Upper lobe of left lung (tissue), 6 donors: ENCODE measurements around the gene TJP3. TPM values are rescaled to one million over a fixed set of nuclear protein-coding genes. Genes with fewer than 3 reads are reported as not detected.

ENCODE experiments used
- ATAC-seq, 2 donors: fragments of 200-7000 bp; cut with Tn5 transposase; one replicate each; pipeline ENCODE4 v1.9.1; 2022; ENCODE audit warnings: mild to moderate bottlenecking in 2 of 2, moderate library complexity in 2 of 2; ENCODE audit not compliant: low FRiP score in 2 of 2
- DNase-seq, 2 donors: peaks; one replicate each; pipeline ENCODE4 v3.0.0-alpha.2; 2019 to 2020
- H3K27ac ChIP-seq, 4 donors: fragments of 200-600 bp; sonication (generic); one replicate each; pipeline ENCODE4 v1.5.1; 2016 to 2019
- H3K27me3 ChIP-seq, 4 donors: fragments of 200-600 bp; sonication (generic); one replicate each; pipeline ENCODE4 v1.5.1; 2017 to 2019
- H3K36me3 ChIP-seq, 4 donors: fragments of 200-600 bp; sonication (generic); one replicate each; pipeline ENCODE4 v1.5.1; 2016 to 2019
- H3K4me1 ChIP-seq, 4 donors: fragments of 200-600 bp; sonication (generic); one replicate each; pipeline ENCODE4 v1.5.1; 2018 to 2019
- H3K4me3 ChIP-seq, 4 donors: fragments of 200-600 bp; sonication (generic); one replicate each; pipeline ENCODE4 v1.5.1; 2017 to 2019; ENCODE audit warnings: mild to moderate bottlenecking in 2 of 4, moderate library complexity in 1 of 4
- H3K9me3 ChIP-seq, 4 donors: fragments of 200-600 bp; sonication (generic); one replicate each; pipeline ENCODE4 v1.5.1; 2018 to 2019
- EP300 ChIP-seq, 4 donors: sonication (generic); formaldehyde crosslinking; IDR thresholded peaks; one replicate each; pipeline ENCODE4 v1.5.1; 2017; ENCODE audit warnings: antibody characterized with exemption in 4 of 4, control low read depth in 2 of 4
- POLR2A ChIP-seq, 4 donors: fragments of 450-650 bp; IDR thresholded peaks; one replicate each; pipeline ENCODE4 v1.5.1; 2016 to 2017; ENCODE audit warnings: antibody characterized with exemption in 4 of 4, mild to moderate bottlenecking in 2 of 4
- POLR2AphosphoS5 ChIP-seq, 2 donors: sonication (generic); formaldehyde crosslinking; IDR thresholded peaks; one replicate each; pipeline ENCODE4 v1.5.1; 2017; ENCODE audit warnings: antibody characterized with exemption in 2 of 2
- WGBS, 2 donors: methylation state at CpG; one replicate each; pipeline ENCODE4 v1.1.5; 2017 to 2018; 5-methylcytosine and 5-hydroxymethylcytosine counted together
- total RNA-seq, 6 donors: library from RNA; depleted of rRNA in 4 of 6; stranded (reverse); fragments of >200 nt in 4 of 6; gene quantifications; one replicate each; pipeline versions ENCODE4 v1.1.0 to v1.2.1, GENCODE V29; 2016 to 2021
- TF ChIP-seq, protein P1 (sequence below), 6 experiments: fragments of 450-650 bp in 4 of 6; fragments of 200-600 bp in 2 of 6; sonication (generic) in 2 of 6; IDR thresholded peaks; one replicate each; pipeline ENCODE4 v1.5.1; 2016 to 2019; ENCODE audit warnings: antibody characterized with exemption in 6 of 6
- donor health status: DM: no; HTN: no; CAD: no; lungs with moderate emphysema.
- donor health status: DM: no; HTN: yes; CAD: no; lungs with severe emphysema.

TJP3 gene
- total RNA-seq, 6 donors from 2014 or later: 27.2 to 94.3 (median 55.5) TPM

DNA sequence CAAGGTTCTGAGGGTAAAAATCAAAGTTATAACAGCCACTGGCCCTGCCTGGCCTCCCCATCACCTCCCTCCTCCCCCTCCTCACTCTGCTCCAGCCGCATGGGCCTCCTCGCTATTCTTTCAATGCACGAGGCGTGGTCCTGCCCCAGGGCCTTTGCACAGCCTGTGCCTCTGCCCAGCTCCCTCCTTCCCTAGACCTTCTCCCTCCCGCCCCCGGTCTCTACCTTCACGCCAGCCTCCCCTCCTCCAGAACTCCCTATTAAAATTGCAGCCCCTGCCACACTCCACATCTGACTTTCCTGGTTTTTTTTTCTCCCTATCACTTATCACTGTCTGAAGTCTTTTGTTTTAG lies 60.5 kb downstream of the TJP3 start:
- no peak overlapping the region for H3K4me3 ChIP-seq
- no peak overlapping the region for H3K27ac ChIP-seq
- H3K36me3 ChIP-seq: peaks cover 11 to 52% (median 39%) of the 10 kb centered on the region in 4 donors
- ATAC-seq (no peak), DNase-seq (no peak)
- no peaks in the 10 kb centered on the region for H3K27me3 ChIP-seq
- H3K9me3 ChIP-seq: no peaks in the 10 kb centered on the region
- 90% methylated on average over 7 of the region's 7 CpGs for WGBS, 2 donors
- TF ChIP-seq, protein P1, sequence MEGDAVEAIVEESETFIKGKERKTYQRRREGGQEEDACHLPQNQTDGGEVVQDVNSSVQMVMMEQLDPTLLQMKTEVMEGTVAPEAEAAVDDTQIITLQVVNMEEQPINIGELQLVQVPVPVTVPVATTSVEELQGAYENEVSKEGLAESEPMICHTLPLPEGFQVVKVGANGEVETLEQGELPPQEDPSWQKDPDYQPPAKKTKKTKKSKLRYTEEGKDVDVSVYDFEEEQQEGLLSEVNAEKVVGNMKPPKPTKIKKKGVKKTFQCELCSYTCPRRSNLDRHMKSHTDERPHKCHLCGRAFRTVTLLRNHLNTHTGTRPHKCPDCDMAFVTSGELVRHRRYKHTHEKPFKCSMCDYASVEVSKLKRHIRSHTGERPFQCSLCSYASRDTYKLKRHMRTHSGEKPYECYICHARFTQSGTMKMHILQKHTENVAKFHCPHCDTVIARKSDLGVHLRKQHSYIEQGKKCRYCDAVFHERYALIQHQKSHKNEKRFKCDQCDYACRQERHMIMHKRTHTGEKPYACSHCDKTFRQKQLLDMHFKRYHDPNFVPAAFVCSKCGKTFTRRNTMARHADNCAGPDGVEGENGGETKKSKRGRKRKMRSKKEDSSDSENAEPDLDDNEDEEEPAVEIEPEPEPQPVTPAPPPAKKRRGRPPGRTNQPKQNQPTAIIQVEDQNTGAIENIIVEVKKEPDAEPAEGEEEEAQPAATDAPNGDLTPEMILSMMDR (IDR thresholded peaks at IDR 0.05): no peak
- TF ChIP-seq POLR2A (IDR thresholded peaks at IDR 0.05) (no peak), POLR2AphosphoS5 (IDR thresholded peaks at IDR 0.05) (no peak), EP300 (IDR thresholded peaks at IDR 0.05) (no peak)
- peaks cover 0 to 18% (median 4%) of the 10 kb centered on the region in 4 donors for H3K4me1 ChIP-seq

DNA sequence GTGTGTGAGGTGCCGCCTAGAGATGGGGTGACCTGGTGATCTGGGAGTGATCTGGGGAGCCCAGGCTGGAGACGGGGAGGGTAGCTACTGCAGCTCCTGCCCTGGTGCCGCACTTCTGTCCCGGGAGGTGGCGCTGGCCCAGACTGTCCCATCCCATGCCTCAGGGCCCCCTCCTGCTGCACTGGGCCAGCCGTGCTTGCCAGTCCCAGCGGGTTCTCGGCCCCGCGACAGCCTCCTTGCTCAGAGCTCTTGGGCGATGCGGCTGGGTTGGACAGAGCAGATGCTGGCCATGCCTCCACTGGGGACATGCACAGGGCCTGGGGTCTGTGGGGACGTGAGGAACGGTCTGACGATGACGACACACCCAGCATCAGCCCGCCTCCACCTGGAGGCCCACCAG lies 61.3 kb downstream of the TJP3 start:
- 92% methylated on average over 12 of the region's 17 CpGs; no CpG with 5 or more reads in 1 of the 2 donors for WGBS, 2 donors

DNA sequence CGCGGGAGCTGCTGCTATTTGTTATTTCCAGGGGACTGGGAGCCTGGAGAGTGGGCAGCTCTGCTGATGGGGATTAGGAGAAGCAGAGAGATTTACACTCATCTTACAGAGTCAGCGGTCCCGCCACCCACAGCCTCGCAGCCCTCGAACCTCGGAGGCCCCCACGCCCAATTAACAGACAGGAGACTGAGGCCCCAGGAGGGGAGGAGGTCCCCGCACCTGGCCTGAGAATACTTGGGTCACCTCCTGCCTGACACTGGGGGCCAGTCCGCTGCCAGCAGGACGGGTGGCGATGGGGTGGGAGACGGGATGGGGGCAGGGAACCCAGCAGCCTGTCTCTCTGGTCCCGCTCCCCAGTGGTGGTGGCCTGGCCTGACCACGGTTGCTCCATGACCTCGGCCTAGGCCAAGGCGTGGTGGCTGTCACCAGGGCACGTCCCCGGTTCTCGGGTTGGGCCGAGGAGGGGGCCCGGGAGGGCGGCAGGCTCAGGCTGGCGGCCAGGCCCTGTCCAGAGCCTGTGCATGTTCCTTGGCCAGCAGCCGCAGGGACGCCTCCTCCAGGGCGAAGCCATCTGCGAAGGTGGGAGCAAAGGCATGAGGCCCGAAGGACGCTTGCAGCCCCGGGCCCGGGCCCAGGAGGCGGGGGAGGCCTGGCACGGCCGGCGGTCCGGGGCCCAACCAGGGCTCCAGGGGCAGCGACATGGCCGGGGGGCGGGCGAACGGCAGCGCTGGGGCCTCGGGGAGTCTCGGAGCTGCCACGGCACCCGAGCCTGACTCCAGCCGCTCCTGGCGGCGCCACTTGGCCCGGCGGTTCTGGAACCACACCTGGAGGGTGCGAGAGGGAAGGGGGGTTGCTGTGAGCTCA lies 62.2 kb downstream of the TJP3 start:
- DNase-seq (peak in 1 of 2 donors; percentile 85), ATAC-seq (peak in 1 of 2 donors; percentile 17)
- no peak overlapping the region for H3K4me3 ChIP-seq
- H3K9me3 ChIP-seq: no peaks in the 10 kb centered on the region
- no peaks in the 10 kb centered on the region for H3K27me3 ChIP-seq
- TF ChIP-seq POLR2AphosphoS5 (IDR thresholded peaks at IDR 0.05): no peak
- TF ChIP-seq, protein P1 (IDR thresholded peaks at IDR 0.05): no peak
- TF ChIP-seq EP300 (IDR thresholded peaks at IDR 0.05): no peak
- TF ChIP-seq POLR2A (IDR thresholded peaks at IDR 0.05): no peak
- H3K36me3 ChIP-seq: peaks cover 11 to 46% (median 35%) of the 10 kb centered on the region in 4 donors
- peaks cover 0 to 12% (median 0%) of the 10 kb centered on the region in 4 donors for H3K4me1 ChIP-seq
- WGBS, 2 donors: 89 to 90% methylated on average over 12 to 18 of the region's 53 CpGs
- no peak overlapping the region for H3K27ac ChIP-seq

More for the DNA sequence above, 61.3 kb downstream of the TJP3 start:
- H3K4me3 ChIP-seq: no peak overlapping the region
- no peak overlapping the region for H3K27ac ChIP-seq
- no peak for TF ChIP-seq EP300 (IDR thresholded peaks at IDR 0.05)
- TF ChIP-seq POLR2AphosphoS5 (IDR thresholded peaks at IDR 0.05): no peak
- no peak for ATAC-seq
- H3K27me3 ChIP-seq: no peaks in the 10 kb centered on the region
- peaks cover 11 to 52% (median 39%) of the 10 kb centered on the region in 4 donors for H3K36me3 ChIP-seq
- DNase-seq: peak in 1 of 2 donors; percentile 78
- no peaks in the 10 kb centered on the region for H3K9me3 ChIP-seq
- H3K4me1 ChIP-seq: peaks cover 0 to 12% (median 0%) of the 10 kb centered on the region in 4 donors

DNA sequence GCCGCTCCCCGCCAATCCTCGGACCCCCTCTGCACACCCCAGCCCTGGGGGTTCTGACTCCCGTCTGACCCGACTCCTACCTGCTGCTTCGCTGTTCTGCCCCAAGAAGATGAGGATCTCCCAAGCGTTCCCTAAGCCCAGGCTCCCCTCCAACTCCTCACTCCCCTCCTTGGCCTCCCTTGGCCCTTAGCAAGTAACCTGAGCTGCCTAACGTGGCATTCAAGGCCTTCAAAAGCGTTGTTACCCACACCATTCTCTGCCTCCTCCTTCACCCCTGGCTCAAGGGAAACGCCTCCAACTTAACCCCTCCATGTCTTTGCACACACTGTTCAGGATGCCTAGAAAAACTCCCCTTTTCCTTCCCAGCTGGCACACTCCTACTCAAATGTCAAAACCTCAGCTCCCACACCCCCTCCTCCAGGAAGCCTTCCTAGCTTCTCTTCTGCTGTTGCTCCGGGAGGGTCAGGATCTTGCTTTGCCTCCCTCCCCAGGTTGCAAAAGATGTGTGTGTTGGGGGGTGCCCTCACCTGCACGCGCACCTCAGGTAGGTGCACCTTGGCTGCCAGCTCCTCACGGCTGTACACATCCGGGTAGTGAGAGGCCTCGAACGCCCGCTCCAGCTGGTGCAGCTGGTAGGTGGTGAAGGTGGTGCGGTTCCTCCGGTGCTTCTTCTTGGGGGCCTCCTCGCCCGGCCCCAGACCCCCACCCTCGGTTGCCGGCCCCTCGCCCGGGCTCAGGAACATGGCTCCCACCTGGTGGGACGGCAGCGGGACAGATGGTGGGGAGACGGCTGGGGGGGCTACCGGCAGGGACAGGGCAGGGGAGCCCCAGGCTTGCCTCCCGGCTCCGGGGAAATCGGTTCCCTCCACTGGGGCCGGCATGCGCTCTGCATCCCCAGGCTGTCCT lies 63.1 kb downstream of the TJP3 start:
- DNase-seq (peak in 1 of 2 donors; percentile 72), ATAC-seq (no peak)
- WGBS, 2 donors: 85 to 86% methylated on average over 11 to 35 of the region's 35 CpGs

More for the DNA sequence above, 63.1 kb downstream of the TJP3 start:
- TF ChIP-seq, protein P1 (IDR thresholded peaks at IDR 0.05): no peak
- no peak for TF ChIP-seq POLR2AphosphoS5 (IDR thresholded peaks at IDR 0.05)
- TF ChIP-seq EP300 (IDR thresholded peaks at IDR 0.05): no peak
- TF ChIP-seq POLR2A (IDR thresholded peaks at IDR 0.05): no peak
- peaks cover 11 to 38% (median 28%) of the 10 kb centered on the region in 4 donors for H3K36me3 ChIP-seq
- no peak overlapping the region for H3K4me3 ChIP-seq
- H3K27ac ChIP-seq: no peak overlapping the region
- peaks cover 0 to 12% (median 0%) of the 10 kb centered on the region in 4 donors for H3K4me1 ChIP-seq
- H3K9me3 ChIP-seq: no peaks in the 10 kb centered on the region
- no peaks in the 10 kb centered on the region for H3K27me3 ChIP-seq
